ENCODE measurements around the gene RFNG.

DNA sequence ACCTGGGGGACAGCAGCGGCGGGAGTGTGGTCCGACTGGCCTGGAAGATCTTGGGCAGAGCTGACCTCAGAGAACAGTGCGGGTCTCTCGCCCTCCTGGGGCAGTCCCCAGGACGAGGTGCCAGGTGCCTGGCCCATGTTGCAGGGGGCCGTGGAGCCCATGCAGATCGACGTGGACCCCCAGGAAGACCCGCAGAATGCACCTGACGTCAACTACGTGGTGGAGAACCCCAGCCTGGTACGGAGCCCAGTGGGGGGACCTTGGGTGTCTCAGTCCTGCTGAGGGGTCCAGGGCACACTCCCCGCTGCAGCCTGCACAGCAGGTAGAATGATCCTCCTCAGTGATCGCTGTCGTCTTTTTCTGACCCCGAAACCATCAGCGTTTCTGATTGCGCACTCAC is 1.5 kb upstream of the RFNG start:
- TF ChIP-seq, protein P1, sequence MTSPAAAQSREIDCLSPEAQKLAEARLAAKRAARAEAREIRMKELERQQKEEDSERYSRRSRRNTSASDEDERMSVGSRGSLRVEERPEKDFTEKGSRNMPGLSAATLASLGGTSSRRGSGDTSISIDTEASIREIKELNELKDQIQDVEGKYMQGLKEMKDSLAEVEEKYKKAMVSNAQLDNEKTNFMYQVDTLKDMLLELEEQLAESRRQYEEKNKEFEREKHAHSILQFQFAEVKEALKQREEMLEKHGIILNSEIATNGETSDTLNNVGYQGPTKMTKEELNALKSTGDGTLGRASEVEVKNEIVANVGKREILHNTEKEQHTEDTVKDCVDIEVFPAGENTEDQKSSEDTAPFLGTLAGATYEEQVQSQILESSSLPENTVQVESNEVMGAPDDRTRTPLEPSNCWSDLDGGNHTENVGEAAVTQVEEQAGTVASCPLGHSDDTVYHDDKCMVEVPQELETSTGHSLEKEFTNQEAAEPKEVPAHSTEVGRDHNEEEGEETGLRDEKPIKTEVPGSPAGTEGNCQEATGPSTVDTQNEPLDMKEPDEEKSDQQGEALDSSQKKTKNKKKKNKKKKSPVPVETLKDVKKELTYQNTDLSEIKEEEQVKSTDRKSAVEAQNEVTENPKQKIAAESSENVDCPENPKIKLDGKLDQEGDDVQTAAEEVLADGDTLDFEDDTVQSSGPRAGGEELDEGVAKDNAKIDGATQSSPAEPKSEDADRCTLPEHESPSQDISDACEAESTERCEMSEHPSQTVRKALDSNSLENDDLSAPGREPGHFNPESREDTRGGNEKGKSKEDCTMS (CRISPR knock-in tag; conservative IDR thresholded peaks at IDR 0.05), result no peak
- TF ChIP-seq TBP (CRISPR knock-in tag; IDR thresholded peaks at IDR 0.05), result no peak
- TF ChIP-seq NR1H2 (CRISPR knock-in tag; IDR thresholded peaks at IDR 0.05; ENCODE audit: borderline replicate concordance, low read depth), result no peak
- TF ChIP-seq, protein P2, sequence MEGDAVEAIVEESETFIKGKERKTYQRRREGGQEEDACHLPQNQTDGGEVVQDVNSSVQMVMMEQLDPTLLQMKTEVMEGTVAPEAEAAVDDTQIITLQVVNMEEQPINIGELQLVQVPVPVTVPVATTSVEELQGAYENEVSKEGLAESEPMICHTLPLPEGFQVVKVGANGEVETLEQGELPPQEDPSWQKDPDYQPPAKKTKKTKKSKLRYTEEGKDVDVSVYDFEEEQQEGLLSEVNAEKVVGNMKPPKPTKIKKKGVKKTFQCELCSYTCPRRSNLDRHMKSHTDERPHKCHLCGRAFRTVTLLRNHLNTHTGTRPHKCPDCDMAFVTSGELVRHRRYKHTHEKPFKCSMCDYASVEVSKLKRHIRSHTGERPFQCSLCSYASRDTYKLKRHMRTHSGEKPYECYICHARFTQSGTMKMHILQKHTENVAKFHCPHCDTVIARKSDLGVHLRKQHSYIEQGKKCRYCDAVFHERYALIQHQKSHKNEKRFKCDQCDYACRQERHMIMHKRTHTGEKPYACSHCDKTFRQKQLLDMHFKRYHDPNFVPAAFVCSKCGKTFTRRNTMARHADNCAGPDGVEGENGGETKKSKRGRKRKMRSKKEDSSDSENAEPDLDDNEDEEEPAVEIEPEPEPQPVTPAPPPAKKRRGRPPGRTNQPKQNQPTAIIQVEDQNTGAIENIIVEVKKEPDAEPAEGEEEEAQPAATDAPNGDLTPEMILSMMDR (CRISPR knock-in tag; IDR thresholded peaks at IDR 0.05), result no peak
- TF ChIP-seq, protein P3, sequence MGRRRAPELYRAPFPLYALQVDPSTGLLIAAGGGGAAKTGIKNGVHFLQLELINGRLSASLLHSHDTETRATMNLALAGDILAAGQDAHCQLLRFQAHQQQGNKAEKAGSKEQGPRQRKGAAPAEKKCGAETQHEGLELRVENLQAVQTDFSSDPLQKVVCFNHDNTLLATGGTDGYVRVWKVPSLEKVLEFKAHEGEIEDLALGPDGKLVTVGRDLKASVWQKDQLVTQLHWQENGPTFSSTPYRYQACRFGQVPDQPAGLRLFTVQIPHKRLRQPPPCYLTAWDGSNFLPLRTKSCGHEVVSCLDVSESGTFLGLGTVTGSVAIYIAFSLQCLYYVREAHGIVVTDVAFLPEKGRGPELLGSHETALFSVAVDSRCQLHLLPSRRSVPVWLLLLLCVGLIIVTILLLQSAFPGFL (CRISPR knock-in tag; IDR thresholded peaks at IDR 0.05), result no peak
- no peak for TF ChIP-seq FOXK2 (IDR thresholded peaks at IDR 0.05)
- no peak for TF ChIP-seq KDM5B (CRISPR knock-in tag; IDR thresholded peaks at IDR 0.05; ENCODE audit: borderline replicate concordance)
- no peak for TF ChIP-seq PHF20 (CRISPR knock-in tag; IDR thresholded peaks at IDR 0.05)
- TF ChIP-seq KLF13 (CRISPR knock-in tag; IDR thresholded peaks at IDR 0.05), result no peak
- TF ChIP-seq FOXA1 (IDR thresholded peaks at IDR 0.05), result no peak
- no peak for TF ChIP-seq FOXA1 (CRISPR knock-in tag; IDR thresholded peaks at IDR 0.05)
- no peak for TF ChIP-seq ZC3H4 (CRISPR knock-in tag; IDR thresholded peaks at IDR 0.05; ENCODE audit: borderline replicate concordance)
